IMR-90 (cell line): ENCODE measurements around the gene GPSM1.

Experiments
- BHLHE40 ChIP-seq: fragments of 150-350 bp; IDR thresholded peaks from 2 replicates; pipeline ENCODE4 v1.6.1; 2016; ENCODE audit warnings: mild to moderate bottlenecking, low read depth, low read length
- CTCF ChIP-seq: conservative IDR thresholded peaks from 2 replicates; pipeline ENCODE4 v1.5.1; 2012; ENCODE audit warnings: mild to moderate bottlenecking, low read depth, low read length, improper control_type of control experiment
- MAFK ChIP-seq: IDR thresholded peaks from 2 replicates; pipeline ENCODE4 v1.6.1; 2012; ENCODE audit warnings: low read depth, low read length, improper control_type of control experiment
- MAZ ChIP-seq: IDR thresholded peaks from 2 replicates; pipeline ENCODE4 v1.6.1; 2012; ENCODE audit warnings: low read depth, mild to moderate bottlenecking, low read length, improper control_type of control experiment, moderate library complexity, borderline replicate concordance
- POLR2A ChIP-seq: IDR thresholded peaks from 2 replicates; pipeline ENCODE4 v1.6.1; 2012; ENCODE audit warnings: mild to moderate bottlenecking, low read depth, low read length
- RAD21 ChIP-seq: IDR thresholded peaks from 2 replicates; pipeline ENCODE4 v1.6.1; 2012; ENCODE audit warnings: low read length, improper control_type of control experiment
- RCOR1 ChIP-seq: IDR thresholded peaks from 2 replicates; pipeline ENCODE4 v1.6.1; 2012; ENCODE audit warnings: mild to moderate bottlenecking, low read length, improper control_type of control experiment; ENCODE audit not compliant: insufficient replicate concordance
- RFX5 ChIP-seq: IDR thresholded peaks from 2 replicates; pipeline ENCODE4 v1.8.0; 2012; ENCODE audit warnings: low read depth, mild to moderate bottlenecking, low read length, moderate library complexity

- no peak for TF ChIP-seq CTCF
- no peak for TF ChIP-seq RFX5
- TF ChIP-seq BHLHE40, result no peak
- no peak for TF ChIP-seq POLR2A
- TF ChIP-seq MAFK, result no peak
- no peak for TF ChIP-seq RCOR1
- TF ChIP-seq MAZ, result no peak
- no peak for TF ChIP-seq RAD21
Observed at GRCh38 chr9:136279471-136279870, 47.9 kb upstream of the GPSM1 start.
